H1 (cell line): Measurements from ENCODE around the gene CDNF. TPM values are rescaled to one million over a fixed set of nuclear protein-coding genes. Genes with fewer than 3 reads are reported as not detected.

Experiments
- CTCF ChIA-PET: fragments of 300-600 bp; sonication (Branson Sonifier 250); formaldehyde crosslinking; loops from one replicate; lab custom pipeline; 2021; ENCODE audit not compliant: partially characterized antibody; lab: Charles Lee
- POLR2A ChIA-PET: fragments of 300-600 bp; sonication (Branson Sonifier 250); formaldehyde crosslinking; loops from one replicate; lab custom pipeline; 2021; ENCODE audit warnings: inconsistent platforms; ENCODE audit not compliant: partially characterized antibody; lab: Charles Lee
- DNase-seq, 2 experiments: peaks; one replicate each; pipeline versions ENCODE4 v3.0.0 to v3.0.0-alpha.2; 2010 to 2022; ENCODE audit warnings: low spot score in 2 of 2, low read depth in 1 of 2, mixed read lengths in 1 of 2
- FAIRE-seq: peaks from 2 replicates; lab custom pipeline; 2011; peaks lifted over from hg19 to GRCh38; lab: Jason Lieb, UNC
- H2AFZ ChIP-seq: 2 replicates; pipeline ENCODE4 v1.8.1; 2012; ENCODE audit warnings: low read length, inconsistent platforms
- H2AK5ac ChIP-seq: 2 replicates; pipeline ENCODE4 v1.6.1; 2013; ENCODE audit warnings: low read depth, low read length
- H2BK120ac ChIP-seq: replicated peaks from 2 replicates; pipeline ENCODE3; 2013; ENCODE audit warnings: low read depth, low read length, inconsistent platforms
- H2BK12ac ChIP-seq: 2 replicates; pipeline ENCODE4 v1.6.1; 2013; ENCODE audit warnings: low read depth, low read length
- H2BK15ac ChIP-seq: 2 replicates; pipeline ENCODE4 v1.6.1; 2013; ENCODE audit warnings: low read length
- H2BK20ac ChIP-seq: 2 replicates; pipeline ENCODE4 v1.6.1; 2013; ENCODE audit warnings: low read length
- H2BK5ac ChIP-seq: 2 replicates; pipeline ENCODE4 v1.6.1; 2013; ENCODE audit warnings: low read depth, low read length
- H3K14ac ChIP-seq: 2 replicates; pipeline ENCODE4 v1.6.1; 2013; ENCODE audit warnings: inconsistent platforms; ENCODE audit not compliant: insufficient read length
- H3K18ac ChIP-seq: 2 replicates; pipeline ENCODE4 v1.6.1; 2013; ENCODE audit warnings: low read length; ENCODE audit errors: extremely low read depth
- H3K23ac ChIP-seq: 2 replicates; pipeline ENCODE4 v1.6.1; 2013; ENCODE audit warnings: inconsistent platforms; ENCODE audit not compliant: insufficient read length
- H3K23me2 ChIP-seq: 2 replicates; pipeline ENCODE4 v1.6.1; 2013; ENCODE audit warnings: low read depth, low read length
- H3K27ac ChIP-seq: 2 replicates; pipeline ENCODE4 v1.6.1; 2011; ENCODE audit warnings: low read depth, low read length, inconsistent platforms
- H3K27me3 ChIP-seq, 4 experiments: replicated peaks in 1 of 4; 1 replicate in 1 of 4; 2 replicates in 3 of 4; pipeline versions ENCODE4 v1.6.1 to v1.8.1; 2011 to 2013; ENCODE audit warnings: low read length in 3 of 4, mild to moderate bottlenecking in 3 of 4, inconsistent platforms in 2 of 4, mixed read lengths in 2 of 4, moderate library complexity in 1 of 4; ENCODE audit not compliant: control insufficient read depth in 3 of 4, insufficient read depth in 3 of 4; ENCODE audit errors: extremely low read depth in 1 of 4
- H3K36me3 ChIP-seq, 4 experiments: 2 replicates each; pipeline versions ENCODE4 v1.6.1 to v1.8.1; 2011 to 2013; ENCODE audit warnings: mild to moderate bottlenecking in 4 of 4, low read length in 3 of 4, moderate library complexity in 2 of 4, control low read depth in 1 of 4, inconsistent platforms in 1 of 4; ENCODE audit not compliant: insufficient read depth in 4 of 4, control insufficient read depth in 2 of 4
- H3K4ac ChIP-seq: replicated peaks from 2 replicates; pipeline ENCODE3; 2013; ENCODE audit warnings: low read length, low read depth, mixed read lengths, inconsistent platforms; ENCODE audit not compliant: insufficient read length
- H3K4me1 ChIP-seq, 4 experiments: replicated peaks in 1 of 4; 1 replicate in 1 of 4; 2 replicates in 3 of 4; pipeline versions ENCODE4 v1.6.1 to v1.8.1; 2011 to 2013; ENCODE audit warnings: low read length in 3 of 4, inconsistent platforms in 2 of 4, mixed read lengths in 1 of 4; ENCODE audit not compliant: insufficient read depth in 4 of 4, control insufficient read depth in 3 of 4
- H3K4me2 ChIP-seq, 2 experiments: 2 replicates each; pipeline versions ENCODE4 v1.6.1 to v1.8.1; 2011 to 2013; ENCODE audit warnings: low read depth in 2 of 2, low read length in 2 of 2, control low read depth in 1 of 2, inconsistent platforms in 1 of 2, mild to moderate bottlenecking in 1 of 2; ENCODE audit not compliant: insufficient read depth in 1 of 2
- H3K4me3 ChIP-seq, 4 experiments: fragments of 200-600, 300-600 bp in 1 of 4; sonication (generic), shearing (Covaris generic), sonication (Bioruptor Twin) in 1 of 4; 2 replicates each; pipeline versions ENCODE4 v1.5.1 to v1.8.1; 2011 to 2016; ENCODE audit warnings: low read length in 4 of 4, low read depth in 3 of 4, control low read depth in 2 of 4, inconsistent platforms in 2 of 4, mild to moderate bottlenecking in 2 of 4, mixed read lengths in 1 of 4, moderate library complexity in 1 of 4; ENCODE audit not compliant: insufficient read depth in 2 of 4; ENCODE audit errors: extremely low read depth in 1 of 4
- H3K56ac ChIP-seq: replicated peaks from 2 replicates; pipeline ENCODE3; 2013; ENCODE audit warnings: low read depth, mild to moderate bottlenecking, mixed read lengths, low read length, inconsistent platforms; ENCODE audit not compliant: insufficient read length
- H3K79me1 ChIP-seq: 2 replicates; pipeline ENCODE4 v1.6.1; 2013; ENCODE audit warnings: low read depth, low read length, control low read depth
- H3K79me2 ChIP-seq, 2 experiments: 2 replicates each; pipeline versions ENCODE4 v1.6.1 to v1.8.1; 2012 to 2013; ENCODE audit warnings: low read length in 2 of 2, mild to moderate bottlenecking in 2 of 2, inconsistent platforms in 1 of 2; ENCODE audit not compliant: insufficient read depth in 2 of 2, control insufficient read depth in 1 of 2
- H3K9ac ChIP-seq, 4 experiments: replicated peaks in 1 of 4; 1 replicate in 1 of 4; 2 replicates in 3 of 4; pipeline versions ENCODE4 v1.6.1 to v1.8.1; 2011 to 2013; ENCODE audit warnings: low read depth in 3 of 4, low read length in 3 of 4, control low read depth in 2 of 4, mild to moderate bottlenecking in 2 of 4, moderate library complexity in 2 of 4, inconsistent platforms in 1 of 4; ENCODE audit errors: extremely low read depth in 1 of 4
- H3K9me3 ChIP-seq, 2 experiments: 2 replicates each; pipeline versions ENCODE4 v1.6.1 to v1.8.1; 2012 to 2013; ENCODE audit warnings: mild to moderate bottlenecking in 2 of 2, moderate library complexity in 2 of 2, control low read depth in 1 of 2, inconsistent platforms in 1 of 2, low read depth in 1 of 2, low read length in 1 of 2, mixed read lengths in 1 of 2; ENCODE audit not compliant: insufficient read depth in 2 of 2
- H4K20me1 ChIP-seq, 2 experiments: replicated peaks in 1 of 2; 2 replicates each; pipeline versions ENCODE3 to v1.8.1; 2011 to 2013; ENCODE audit warnings: inconsistent platforms in 2 of 2, low read length in 2 of 2, mild to moderate bottlenecking in 1 of 2; ENCODE audit not compliant: insufficient read depth in 2 of 2, control insufficient read depth in 1 of 2
- H4K5ac ChIP-seq: 2 replicates; pipeline ENCODE4 v1.6.1; 2013; ENCODE audit warnings: low read length, low read depth, mixed read lengths, inconsistent platforms; ENCODE audit not compliant: insufficient read length
- H4K8ac ChIP-seq: 2 replicates; pipeline ENCODE4 v1.8.0; 2013; ENCODE audit warnings: mild to moderate bottlenecking, moderate library complexity, low read length, inconsistent platforms; ENCODE audit not compliant: insufficient read depth; ENCODE audit errors: extremely low read depth
- H4K91ac ChIP-seq: replicated peaks from 2 replicates; pipeline ENCODE3; 2013; ENCODE audit warnings: low read length, mixed read lengths, inconsistent platforms; ENCODE audit not compliant: insufficient read length
- ATF3 ChIP-seq: IDR thresholded peaks from 2 replicates; pipeline ENCODE4 v1.6.1; 2011; ENCODE audit warnings: low read depth, mild to moderate bottlenecking, low read length; ENCODE audit not compliant: insufficient read depth
- CBX8 ChIP-seq: fragments of 300-800, 300-1000 bp; sonication (generic); IDR thresholded peaks from 2 replicates; pipeline ENCODE4 v1.7.1; 2016; ENCODE audit warnings: low read depth, low read length, borderline replicate concordance
- CHD2 ChIP-seq: IDR thresholded peaks from 2 replicates; pipeline ENCODE4 v1.6.1; 2012; ENCODE audit warnings: low read length, improper control_type of control experiment
- JUND ChIP-seq: IDR thresholded peaks from 2 replicates; pipeline ENCODE4 v1.6.1; 2011; ENCODE audit warnings: mild to moderate bottlenecking, improper control_type of control experiment, low read length
- MAX ChIP-seq: IDR thresholded peaks from 2 replicates; pipeline ENCODE4 v1.6.1; 2012; ENCODE audit warnings: inconsistent platforms
- NANOG ChIP-seq: IDR thresholded peaks from 2 replicates; pipeline ENCODE4 v1.6.1; 2011; ENCODE audit warnings: low read length, low read depth, mild to moderate bottlenecking, inconsistent platforms; ENCODE audit not compliant: insufficient read depth, poor library complexity, severe bottlenecking
- POLR2A ChIP-seq, 2 experiments: IDR thresholded peaks; 1 replicate in 1 of 2; 2 replicates in 1 of 2; pipeline ENCODE4 v1.6.1; 2011; ENCODE audit warnings: low read depth in 2 of 2, low read length in 2 of 2, mild to moderate bottlenecking in 2 of 2; ENCODE audit errors: control extremely low read depth in 1 of 2
- POU5F1 ChIP-seq: IDR thresholded peaks from 2 replicates; pipeline ENCODE4 v1.6.1; 2011; ENCODE audit warnings: low read depth, mild to moderate bottlenecking, low read length, moderate library complexity
- RAD21 ChIP-seq, 2 experiments: IDR thresholded peaks in 1 of 2; conservative IDR thresholded peaks in 1 of 2; 2 replicates each; pipeline ENCODE4 v1.6.1; 2011; ENCODE audit warnings: low read depth in 2 of 2, low read length in 2 of 2, improper control_type of control experiment in 1 of 2, inconsistent platforms in 1 of 2, mild to moderate bottlenecking in 1 of 2, moderate library complexity in 1 of 2
- RBBP5 ChIP-seq: IDR thresholded peaks from 2 replicates; pipeline ENCODE4 v1.7.1; 2012; ENCODE audit warnings: low read depth, mild to moderate bottlenecking, inconsistent platforms, low read length, moderate library complexity, borderline replicate concordance
- RXRA ChIP-seq: IDR thresholded peaks from 2 replicates; pipeline ENCODE4 v1.6.1; 2011; ENCODE audit warnings: low read depth, mild to moderate bottlenecking, low read length, moderate library complexity; ENCODE audit not compliant: insufficient read depth
- SP4 ChIP-seq: IDR thresholded peaks from 2 replicates; pipeline ENCODE4 v1.6.1; 2012; ENCODE audit warnings: low read length, inconsistent platforms
- WGBS, 2 experiments: shearing (Covaris generic) in 1 of 2; methylation state at CpG; one replicate each; pipeline versions ENCODE4 v1.1.6 to v1.1.7; 2013 to 2015; ENCODE audit warnings: low lambda C conversion rate in 2 of 2, mixed read lengths in 2 of 2, inconsistent platforms in 1 of 2, low coverage in 1 of 2, missing lambda C conversion rate in 1 of 2; ENCODE audit not compliant: insufficient replicate concordance in 2 of 2, insufficient coverage in 1 of 2, insufficient read length in 1 of 2; ENCODE audit errors: extremely low coverage in 1 of 2, missing lambda C conversion rate in 1 of 2; 5-methylcytosine and 5-hydroxymethylcytosine counted together
- polyA plus RNA-seq, 7 experiments: library from polyadenylated mRNA; depleted of rRNA in 3 of 7; stranded (reverse) in 5 of 7; unstranded in 2 of 7; fragments of >200 nt in 5 of 7; fragments of 200-250 nt in 2 of 7; gene quantifications; 1 replicate in 5 of 7; 2 replicates in 1 of 7; 4 replicates in 1 of 7; pipeline versions ENCODE4 v1.2.1 to v1.2.3, GENCODE V29; 2011 to 2013; ENCODE audit warnings: missing spikeins in 2 of 7, mixed read lengths in 2 of 7
- total RNA-seq: library from RNA; stranded (reverse); fragmentation: NEBNext Ultra II Directional; extraction: Animal tissue kit (Norgen Biotek cat#: 25700); gene quantifications from 2 replicates; pipeline ENCODE4 v1.2.1, GENCODE V29; 2021

Gene CDNF
- total and polyA plus RNA-seq, 2 of the 8 experiments (the other 6 are each of a cell fraction or from before 2014, with no cell fraction given): 0.32 to 0.67 TPM

- H2AK5ac ChIP-seq: no peak overlapping the region
- no peaks in the 10 kb centered on the region for H3K4me1 ChIP-seq
- no peak overlapping the region for H2BK15ac ChIP-seq
- H3K56ac ChIP-seq: no peak overlapping the region
- no peak overlapping the region for H4K91ac ChIP-seq
- H2BK5ac ChIP-seq: no peak overlapping the region
- H3K23me2 ChIP-seq: no peaks in the 10 kb centered on the region
- no peaks in the 10 kb centered on the region for H3K27me3 ChIP-seq
- DNase-seq (no peak), FAIRE-seq (no peak)
- no peaks in the 10 kb centered on the region for H3K79me1 ChIP-seq
- peaks cover 0 to 23% (median 6%) of the 10 kb centered on the region in 4 experiments; a peak in 5 of 8 replicates for H3K36me3 ChIP-seq
- H3K14ac ChIP-seq: no peak overlapping the region
- no peaks in the 10 kb centered on the region for H3K79me2 ChIP-seq
- no peak overlapping the region for H2BK12ac ChIP-seq
- H3K9ac ChIP-seq: no peak overlapping the region
- no peak overlapping the region for H2BK120ac ChIP-seq
- no peak overlapping the region for H3K27ac ChIP-seq
- no peak overlapping the region for H3K23ac ChIP-seq
- H4K20me1 ChIP-seq: peaks cover 0 to 3% of the 10 kb centered on the region in 2 experiments
- no peak overlapping the region for H3K4me3 ChIP-seq
- no peak overlapping the region for H4K5ac ChIP-seq
- no peak overlapping the region for H3K4ac ChIP-seq
- H3K18ac ChIP-seq: no peak overlapping the region
- no peak for TF ChIP-seq SP4
- TF ChIP-seq CHD2: no peak
- TF ChIP-seq POLR2A (IDR thresholded peaks at IDR 0.05; ENCODE audit: control extremely low read depth in 1 of 2, low read depth in 2 of 2, low read length in 2 of 2): no peak
- TF ChIP-seq ATF3: no peak
- TF ChIP-seq NANOG: no peak
- TF ChIP-seq CBX8: no peak
- no peak for TF ChIP-seq RBBP5
- TF ChIP-seq RXRA: no peak
- TF ChIP-seq JUND: no peak
- TF ChIP-seq MAX: no peak
- TF ChIP-seq RAD21 (IDR thresholded peaks at IDR 0.05 in 1 of 2, conservative IDR thresholded peaks at IDR 0.05 in 1 of 2; ENCODE audit: low read depth in 2 of 2, low read length in 2 of 2): no peak
- no peak for TF ChIP-seq POU5F1
- 100% methylated on average over 1 of the region's 1 CpG; no CpG with 5 or more reads in 1 of the 2 experiments for WGBS, 2 experiments
- H4K8ac ChIP-seq: no peak overlapping the region
- H2AFZ ChIP-seq: no peak overlapping the region
- CTCF ChIA-PET: no interaction called here
- no peak overlapping the region for H3K4me2 ChIP-seq
- POLR2A ChIA-PET: interaction anchor here (2.0 kb wide), 1 partner anchor 18 kb away, joined by 5 read pairs; the partner anchor contains the start of gene SUV39H2
- H2BK20ac ChIP-seq: no peak overlapping the region
- no peaks in the 10 kb centered on the region for H3K9me3 ChIP-seq
Measured at GRCh38 chr10:14860791-14861190, 23.0 kb upstream of the CDNF start.
